BJ (cell line): ENCODE results near the gene FAM234B. TPM values are rescaled to one million over a fixed set of nuclear protein-coding genes. Genes with fewer than 3 reads are reported as not detected.

Experiments
- CTCF ChIA-PET: fragments of 350-600 bp; formaldehyde crosslinking; extraction: SDS; loops from one replicate; lab custom pipeline; 2021; ENCODE audit warnings: antibody characterized with exemption, inconsistent platforms; lab: Yijun Ruan, JAX
- POLR2A ChIA-PET: fragments of 300-600 bp; sonication (Branson Sonifier 250); formaldehyde crosslinking; extraction: SDS; loops from one replicate; lab custom pipeline; 2021; ENCODE audit warnings: antibody characterized with exemption; lab: Charles Lee
- DNase-seq: peaks from one replicate; pipeline ENCODE4 v3.0.0-alpha.2; 2011; ENCODE audit warnings: low read depth
- H3K27me3 ChIP-seq: 2 replicates; pipeline ENCODE4 v1.6.0; 2011; ENCODE audit warnings: low read length; ENCODE audit not compliant: control insufficient read depth, insufficient read depth
- H3K36me3 ChIP-seq: 2 replicates; pipeline ENCODE4 v1.5.1; 2011; ENCODE audit warnings: low read length; ENCODE audit not compliant: control insufficient read depth, insufficient read depth
- H3K4me3 ChIP-seq: 2 replicates; pipeline ENCODE4 v1.5.1; 2011; ENCODE audit warnings: low read depth, mild to moderate bottlenecking, control low read depth, low read length
- polyA plus RNA-seq: library from polyadenylated mRNA; depleted of rRNA; stranded (reverse); fragments of >200 nt; gene quantifications from 2 replicates; pipeline ENCODE4 v1.2.3, GENCODE V29; 2011
- TF ChIP-seq, protein P1 (sequence below): IDR thresholded peaks from 2 replicates; pipeline ENCODE4 v1.5.1; 2011; ENCODE audit warnings: low read depth, mild to moderate bottlenecking, control low read depth, inconsistent platforms, low read length, moderate library complexity; ENCODE audit not compliant: insufficient read depth

FAM234B gene
- polyA plus RNA-seq, 1 experiment = 2.4 TPM

DNA sequence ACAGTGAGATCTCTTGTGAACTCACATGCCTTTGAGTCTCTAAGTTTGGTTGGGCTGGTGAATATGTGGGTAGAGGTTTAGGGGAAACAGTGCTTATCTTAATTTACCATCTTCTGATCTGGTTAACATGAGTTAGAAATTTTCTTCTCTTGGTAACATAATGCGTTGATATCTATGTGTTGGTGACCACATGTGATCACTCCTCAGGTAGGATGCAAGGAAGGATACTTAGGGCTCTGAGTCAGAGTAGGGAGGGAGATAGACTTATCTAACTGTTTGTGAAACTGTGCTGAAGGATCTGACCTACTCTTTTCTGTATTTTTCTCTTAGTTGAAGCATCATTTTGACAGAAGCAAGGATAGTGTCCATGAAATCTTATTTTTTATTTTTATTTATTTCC is 23.1 kb downstream of the FAM234B start:
- Histone ChIP-seq H3K36me3 (no peaks in the 10 kb centered on the region; the same call in 1 of the 2 replicates), H3K4me3 (no peak overlapping the region), H3K27me3 (no peaks in the 10 kb centered on the region)
- ChIA-PET CTCF (interaction anchor here (1.5 kb wide), 1 partner anchor 230 kb away, joined by 3 read pairs; no protein-coding TSS in a partner anchor), POLR2A (no interaction called here)
- no peak for DNase-seq
- TF ChIP-seq, protein P1, sequence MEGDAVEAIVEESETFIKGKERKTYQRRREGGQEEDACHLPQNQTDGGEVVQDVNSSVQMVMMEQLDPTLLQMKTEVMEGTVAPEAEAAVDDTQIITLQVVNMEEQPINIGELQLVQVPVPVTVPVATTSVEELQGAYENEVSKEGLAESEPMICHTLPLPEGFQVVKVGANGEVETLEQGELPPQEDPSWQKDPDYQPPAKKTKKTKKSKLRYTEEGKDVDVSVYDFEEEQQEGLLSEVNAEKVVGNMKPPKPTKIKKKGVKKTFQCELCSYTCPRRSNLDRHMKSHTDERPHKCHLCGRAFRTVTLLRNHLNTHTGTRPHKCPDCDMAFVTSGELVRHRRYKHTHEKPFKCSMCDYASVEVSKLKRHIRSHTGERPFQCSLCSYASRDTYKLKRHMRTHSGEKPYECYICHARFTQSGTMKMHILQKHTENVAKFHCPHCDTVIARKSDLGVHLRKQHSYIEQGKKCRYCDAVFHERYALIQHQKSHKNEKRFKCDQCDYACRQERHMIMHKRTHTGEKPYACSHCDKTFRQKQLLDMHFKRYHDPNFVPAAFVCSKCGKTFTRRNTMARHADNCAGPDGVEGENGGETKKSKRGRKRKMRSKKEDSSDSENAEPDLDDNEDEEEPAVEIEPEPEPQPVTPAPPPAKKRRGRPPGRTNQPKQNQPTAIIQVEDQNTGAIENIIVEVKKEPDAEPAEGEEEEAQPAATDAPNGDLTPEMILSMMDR = no peak

DNA sequence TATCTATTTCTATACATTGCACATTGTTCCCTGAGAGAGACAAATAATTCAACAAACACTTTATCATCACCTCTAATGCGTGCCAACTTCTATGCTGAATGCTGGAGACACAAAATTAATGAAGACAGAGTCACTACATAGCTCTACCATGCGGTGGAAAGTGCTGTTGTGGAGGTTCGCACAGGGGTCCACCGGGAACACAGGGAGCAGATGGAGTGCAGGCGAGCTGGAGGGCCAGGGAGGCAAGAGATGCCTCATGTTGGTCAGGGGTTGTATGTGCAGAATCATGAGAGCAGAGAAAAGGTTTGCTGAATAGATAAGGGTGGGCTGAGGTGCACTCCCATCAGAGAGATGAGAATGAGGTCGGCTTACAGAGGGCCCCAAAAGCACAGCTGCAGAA is 25.2 kb downstream of the FAM234B start:
- H3K27me3 ChIP-seq = no peaks in the 10 kb centered on the region
- no peak overlapping the region for H3K4me3 ChIP-seq
- POLR2A ChIA-PET = no interaction called here
- no peak for DNase-seq
- TF ChIP-seq, protein P1 = no peak
- no peaks in the 10 kb centered on the region; the same call in 1 of the 2 replicates for H3K36me3 ChIP-seq
- CTCF ChIA-PET = no interaction called here

DNA sequence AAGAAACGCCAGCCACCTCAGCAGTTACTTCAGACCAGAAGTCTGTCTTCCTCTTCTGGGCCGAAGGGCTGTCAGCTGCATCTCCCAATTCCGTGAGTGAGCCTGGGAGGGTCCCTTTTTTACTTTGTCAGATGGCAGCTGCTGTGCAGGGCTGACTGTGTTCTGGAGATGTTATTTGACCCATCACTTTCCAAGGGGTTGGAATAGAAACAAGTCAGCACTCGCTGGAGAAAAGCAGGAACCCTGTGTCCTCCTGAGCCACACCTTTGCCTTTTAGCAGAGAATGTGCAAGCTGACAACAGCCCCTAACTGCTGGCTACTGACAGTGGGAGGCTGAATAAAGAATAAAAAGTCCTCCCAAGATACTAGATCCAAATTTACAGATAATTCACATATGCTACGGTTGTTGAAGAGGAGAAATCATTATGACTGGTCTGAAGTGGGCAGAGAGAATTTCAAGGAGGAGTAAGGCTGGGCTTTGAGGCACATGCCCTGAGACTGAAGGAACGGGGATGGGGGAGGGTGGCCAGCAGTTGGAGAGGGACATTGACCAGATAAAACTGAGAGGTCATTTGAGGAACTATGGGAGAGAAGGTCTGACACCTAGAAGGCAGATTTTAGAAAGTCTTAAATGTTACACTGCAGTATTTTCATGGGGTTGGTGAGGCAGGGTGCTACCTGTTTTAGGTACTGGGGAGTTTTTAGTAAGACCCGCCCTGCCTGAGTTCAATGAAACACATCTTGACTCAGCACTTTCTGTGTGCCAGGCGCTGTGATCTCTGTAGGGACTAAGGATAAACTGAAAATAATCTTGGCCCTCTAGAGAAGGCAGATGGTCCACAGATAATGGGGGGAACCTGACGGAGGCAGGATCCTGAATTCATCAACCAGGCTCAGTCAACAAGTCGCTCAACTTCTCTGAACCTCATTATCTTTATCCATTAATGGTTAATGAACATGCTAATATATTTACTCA is 27.4 kb downstream of the FAM234B start:
- Histone ChIP-seq H3K4me3 (no peak overlapping the region), H3K27me3 (no peaks in the 10 kb centered on the region), H3K36me3 (no peaks in the 10 kb centered on the region; the same call in none of the 2 replicates)
- POLR2A ChIA-PET = no interaction called here
- no peak for DNase-seq
- CTCF ChIA-PET = no interaction called here
- TF ChIP-seq, protein P1 = no peak

- POLR2A ChIA-PET = no interaction called here
- no peak for DNase-seq
- H3K27me3 ChIP-seq = no peaks in the 10 kb centered on the region
- no peak overlapping the region for H3K4me3 ChIP-seq
- TF ChIP-seq, protein P1 = no peak
- H3K36me3 ChIP-seq = no peaks in the 10 kb centered on the region; the same call in none of the 2 replicates
- CTCF ChIA-PET = interaction anchor here (1.1 kb wide), 1 partner anchor 205 kb away, joined by 3 read pairs; no protein-coding TSS in a partner anchor
These were observed 29.0 kb downstream of the FAM234B start for GRCh38 chr12:13073173-13073572.
